ENCODE data around the gene RNF149.

GRCh38 chr2:101249826-101250225 is 58.7 kb downstream of the RNF149 start:
- TF ChIP-seq POLR2AphosphoS5 (IDR thresholded peaks at IDR 0.05) (no peak), CTCF (IDR thresholded peaks at IDR 0.05) (no peak), POLR2A (IDR thresholded peaks at IDR 0.05) (no peak), EP300 (IDR thresholded peaks at IDR 0.05) (no peak)
